ENCODE data around the gene CREG1. TPM values are rescaled to one million over a fixed set of nuclear protein-coding genes. Genes with fewer than 3 reads are reported as not detected.
A peak's percentile ranks its signal among the peaks of the same experiment; 100 is the strongest.
"Not testable (repeated sequence)": the region's sequence is repeated elsewhere in the genome, so short reads cannot be mapped to it uniquely, and the experiment has no call there.

Gene CREG1
- total RNA-seq, 1 donor from 2014 or later: 157 TPM

DNA sequence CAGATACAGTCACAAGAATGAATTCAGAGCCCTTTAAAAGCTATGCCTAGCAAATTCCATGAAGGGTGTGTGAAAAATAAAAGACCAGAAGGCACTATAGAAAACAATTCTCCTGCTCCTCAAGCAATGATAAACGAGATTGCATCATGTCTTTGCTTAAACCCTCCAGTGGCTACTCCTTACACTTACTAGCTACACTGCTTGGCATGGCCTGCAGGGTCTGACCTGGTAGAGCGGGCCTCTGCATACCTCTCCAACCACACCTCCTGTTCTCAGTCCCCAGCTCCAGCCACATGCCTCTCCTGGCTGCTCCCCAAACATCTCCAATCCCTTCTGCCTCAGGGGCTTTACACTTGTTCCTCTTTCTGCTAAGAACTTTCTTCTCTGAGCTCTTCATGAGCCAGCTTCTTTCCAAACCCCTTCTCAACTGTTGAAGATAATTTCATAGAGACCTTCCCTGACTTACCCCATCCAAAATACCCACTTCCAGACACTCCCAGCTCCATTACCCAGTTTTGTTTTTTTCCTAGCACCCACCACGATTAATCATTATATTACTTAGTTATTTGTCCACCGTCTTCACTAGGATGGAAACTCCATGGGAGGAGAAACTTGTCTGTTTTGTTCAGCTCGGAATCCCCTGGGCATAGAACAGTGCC lies 11.2 kb upstream of the CREG1 start:
- DNase-seq (ENCODE audit: low spot score): no peak

DNA sequence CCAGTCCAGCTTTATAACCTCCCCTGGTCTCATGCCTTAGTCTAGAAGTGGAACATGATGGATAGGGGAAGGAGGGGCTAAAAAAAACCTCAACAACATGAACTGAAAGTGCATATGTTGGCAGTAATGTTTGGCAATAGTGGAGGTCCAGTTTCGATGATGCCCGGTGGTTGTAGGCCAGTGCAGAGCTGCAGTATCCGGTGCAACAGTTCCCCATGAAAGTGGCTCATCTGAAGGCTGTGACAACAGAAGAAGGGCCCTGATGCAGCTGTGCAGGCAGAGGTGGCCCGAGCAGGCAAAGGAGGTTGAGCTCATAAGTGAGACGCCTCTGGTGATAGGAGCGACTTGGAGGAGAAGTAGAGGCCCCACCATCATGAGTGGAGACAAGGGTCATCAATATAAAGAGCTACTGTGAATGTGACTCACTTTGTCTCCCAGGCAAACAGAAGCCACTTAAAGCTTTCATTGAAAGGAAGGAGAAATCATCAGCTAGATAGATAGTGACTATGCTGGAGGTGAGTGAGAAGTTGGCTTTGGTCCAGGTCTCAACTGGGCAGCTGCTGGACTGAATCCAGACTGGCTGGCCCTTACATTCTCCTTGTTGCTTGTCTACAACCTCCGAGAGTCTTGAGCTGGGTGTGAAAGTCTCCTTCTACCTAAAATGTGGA lies 10.2 kb upstream of the CREG1 start:
- peak; percentile 46 for DNase-seq (ENCODE audit: low spot score)

DNA sequence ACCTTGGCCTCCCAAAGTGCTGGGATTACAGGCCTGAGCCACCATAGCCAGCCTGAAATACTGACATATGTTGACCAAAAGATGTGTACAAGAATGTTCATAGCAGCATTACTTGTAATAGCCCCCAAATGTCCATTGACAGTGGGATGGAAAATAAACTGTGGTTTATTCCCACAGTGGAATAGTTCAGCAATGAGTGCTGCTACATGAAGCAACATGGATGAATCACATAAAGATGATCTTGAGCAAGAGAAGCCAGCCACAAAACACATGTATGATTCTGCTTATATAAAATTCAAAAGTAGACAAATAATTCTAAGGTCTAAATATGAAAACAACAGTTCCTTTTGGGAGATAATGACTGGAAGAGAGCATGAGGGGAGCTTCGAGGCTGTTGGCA lies 9.1 kb upstream of the CREG1 start:
- DNase-seq (ENCODE audit: low spot score): no peak

DNA sequence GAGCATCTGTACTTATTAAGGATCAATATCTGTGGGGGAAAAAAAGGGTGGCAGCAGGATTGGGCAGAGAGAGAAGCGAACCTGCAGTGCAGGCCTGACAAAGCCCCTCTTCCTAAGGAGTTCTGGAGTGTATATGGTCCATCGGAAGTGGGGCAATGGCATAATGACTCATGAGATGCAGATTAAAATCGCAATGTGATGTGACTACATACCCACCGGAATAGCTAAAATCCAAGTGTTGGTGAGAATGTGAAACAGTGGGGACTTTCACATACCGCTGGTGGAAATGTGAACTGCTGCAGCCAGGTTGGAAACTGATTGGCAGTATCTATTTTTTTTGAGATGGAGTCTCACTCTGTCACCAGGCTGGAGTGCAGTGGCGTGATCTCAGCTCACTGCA lies 8.2 kb upstream of the CREG1 start:
- DNase-seq (ENCODE audit: low spot score): no peak

DNA sequence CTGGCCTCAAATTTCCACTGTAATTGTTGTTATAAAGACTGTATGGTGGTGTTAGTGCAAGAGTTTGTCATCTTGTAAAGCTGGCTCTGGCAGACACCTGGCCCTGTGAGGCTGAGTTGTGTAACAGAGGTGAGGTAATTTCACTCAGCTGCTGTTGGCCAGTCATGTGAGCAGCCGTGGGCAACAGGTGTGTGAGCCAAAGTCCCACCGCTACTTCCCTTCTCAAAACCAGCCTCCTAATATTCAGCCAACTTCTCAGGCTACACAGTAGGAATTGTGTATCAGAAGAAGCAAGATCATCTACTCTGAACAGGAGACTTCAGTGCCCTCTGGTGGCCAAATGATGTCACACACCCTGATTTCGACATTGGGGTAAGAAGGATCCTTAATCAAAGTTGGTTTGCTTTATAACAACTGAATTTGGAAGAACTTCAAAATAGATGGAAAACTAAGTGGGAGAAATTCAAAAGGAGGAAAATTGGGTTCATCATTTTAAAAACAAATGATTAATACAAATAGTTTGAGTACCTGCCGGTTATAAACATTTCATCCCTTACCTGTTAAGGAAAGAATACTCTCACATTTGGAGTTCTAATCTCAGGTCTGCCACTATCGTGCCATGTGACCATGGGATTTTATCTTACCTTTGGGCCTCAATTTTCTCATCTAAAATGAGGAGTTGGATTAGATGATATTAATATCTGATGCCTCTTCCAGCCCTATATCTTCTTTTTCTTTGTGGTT lies 2.6 kb upstream of the CREG1 start:
- DNase-seq (ENCODE audit: low spot score): peak; percentile 83

DNA sequence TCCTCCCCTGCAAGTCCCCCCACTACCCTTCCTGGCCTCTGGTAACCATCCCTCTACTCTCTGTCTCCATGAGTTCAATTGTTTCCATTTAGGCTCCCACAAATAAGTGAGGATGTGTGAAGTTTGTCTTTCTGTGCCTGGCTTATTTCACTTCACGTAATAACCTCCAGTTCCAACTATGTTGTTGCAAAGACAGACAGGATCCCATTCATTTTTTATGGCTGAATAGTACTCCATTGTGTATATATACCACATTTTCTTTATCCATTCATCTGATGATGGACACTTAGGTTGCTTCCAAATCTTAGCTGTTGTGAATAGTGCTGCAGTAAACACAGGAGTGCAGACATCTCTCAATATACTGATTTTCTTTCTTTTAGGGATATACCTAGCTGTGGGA lies 1.5 kb upstream of the CREG1 start:
- not testable (repeated sequence) for DNase-seq (ENCODE audit: low spot score)

DNA sequence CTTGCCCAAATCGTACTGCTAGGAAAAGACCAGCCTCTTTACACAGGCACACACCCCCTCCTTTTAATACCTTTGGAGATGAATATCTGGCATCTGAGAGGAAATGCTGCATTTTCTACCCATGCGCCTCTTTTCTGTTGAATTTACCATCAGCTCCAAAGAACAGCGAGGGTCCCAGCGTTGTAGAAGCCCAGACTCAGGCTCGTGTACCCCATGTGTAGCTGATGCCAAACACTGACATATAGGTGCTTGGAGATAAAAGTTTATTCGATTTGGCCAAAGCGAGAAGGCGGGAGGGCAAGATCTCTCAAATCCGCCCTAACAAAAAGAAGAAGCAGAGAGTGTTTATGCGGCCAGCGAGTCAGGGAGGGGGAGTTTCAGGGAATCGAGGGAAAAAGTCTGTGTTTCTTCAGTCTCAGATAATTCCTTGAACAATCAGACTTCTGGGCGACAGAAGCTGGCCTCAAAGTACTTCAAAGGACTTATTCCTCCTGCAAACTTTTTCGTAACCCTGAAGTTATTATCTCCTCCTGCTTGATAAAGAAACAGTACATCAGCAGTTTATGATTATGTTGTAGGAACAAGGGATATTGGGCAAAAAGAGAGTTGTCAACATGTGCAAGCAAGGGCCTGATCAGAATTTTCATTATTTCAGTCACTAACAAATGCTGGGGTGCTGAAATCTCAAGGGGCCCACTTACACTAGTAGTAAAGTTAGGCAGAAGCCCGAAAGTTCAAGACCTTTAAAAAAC lies 642 bp upstream of the CREG1 start:
- DNase-seq (ENCODE audit: low spot score): no peak

DNA sequence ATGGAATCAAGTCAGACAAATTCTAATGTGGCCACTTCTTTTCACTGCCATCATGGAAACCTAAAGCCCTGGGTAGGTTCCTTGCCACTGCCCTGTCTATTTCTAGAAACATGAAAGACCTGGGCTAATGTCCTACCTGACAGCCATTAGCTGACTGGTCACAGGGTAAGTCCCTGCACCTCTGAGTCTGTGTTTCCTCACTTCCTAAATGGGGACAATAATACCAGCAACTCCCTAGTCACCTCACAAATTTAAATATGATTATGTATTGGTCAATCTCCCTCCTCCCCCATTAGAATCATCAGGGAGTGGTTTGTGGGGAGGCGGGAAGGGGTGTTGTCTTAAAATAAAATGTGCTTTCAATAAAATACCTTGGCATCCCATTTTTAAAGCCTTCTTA lies 2.2 kb downstream of the CREG1 start:
- DNase-seq (ENCODE audit: low spot score): no peak

DNA sequence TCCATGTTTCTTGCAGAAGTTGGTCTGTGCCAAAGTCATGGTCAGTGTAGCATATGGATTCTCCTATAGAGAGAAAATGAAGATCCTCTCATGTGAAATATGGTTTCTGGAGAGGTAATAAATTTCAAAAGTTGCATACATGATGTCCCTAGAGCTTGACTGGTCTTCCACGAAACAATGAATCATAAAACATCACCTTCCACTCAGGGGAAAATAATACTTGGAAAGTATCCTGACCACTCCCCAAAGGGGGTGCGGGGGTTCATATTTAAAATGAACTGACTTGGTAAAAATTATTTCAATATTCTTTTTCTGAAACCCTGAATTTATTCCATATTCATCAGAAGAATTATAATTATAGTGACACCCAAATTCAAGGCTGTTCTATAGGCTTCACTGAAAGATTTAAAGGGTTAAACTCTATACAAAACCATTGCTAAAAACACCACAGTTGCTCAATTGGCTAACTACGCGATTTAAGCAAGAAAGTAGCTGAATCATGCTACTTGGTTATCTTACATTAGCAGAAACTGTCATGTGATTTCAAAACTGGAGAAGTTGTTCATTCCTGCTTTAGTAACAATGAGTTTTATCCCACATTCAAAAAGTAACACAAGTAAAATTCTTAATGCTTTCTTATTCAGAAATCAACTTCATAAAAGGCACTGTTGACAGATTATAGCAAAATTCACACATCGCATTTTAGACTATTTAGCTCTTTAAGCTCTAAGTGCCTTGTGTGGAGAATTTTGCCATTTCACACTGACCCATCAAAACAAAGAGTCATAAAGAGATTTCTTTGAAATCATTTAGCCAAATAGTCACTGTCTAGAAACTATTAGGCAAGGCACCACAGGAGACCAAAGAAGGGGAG lies 5.3 kb downstream of the CREG1 start:
- DNase-seq (ENCODE audit: low spot score): no peak

DNA sequence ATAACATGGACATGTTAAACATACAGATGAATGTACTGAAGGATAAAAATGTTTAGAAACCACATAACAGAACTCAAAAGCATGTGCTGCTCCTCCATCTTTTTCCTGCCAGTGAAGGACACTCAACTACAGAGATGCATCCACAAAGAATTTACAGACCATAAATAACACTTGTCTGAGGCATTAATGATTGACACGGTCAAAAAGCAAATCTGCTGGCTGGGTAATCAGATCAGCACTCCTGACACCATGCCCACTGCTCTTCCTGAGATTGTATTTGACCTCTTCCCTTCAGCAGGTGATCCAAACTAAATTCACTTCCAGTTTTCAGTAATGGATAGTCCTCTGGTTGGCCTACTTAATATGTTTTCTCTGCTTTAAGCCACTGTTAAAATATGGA lies 6.6 kb downstream of the CREG1 start:
- DNase-seq (ENCODE audit: low spot score): no peak

DNA sequence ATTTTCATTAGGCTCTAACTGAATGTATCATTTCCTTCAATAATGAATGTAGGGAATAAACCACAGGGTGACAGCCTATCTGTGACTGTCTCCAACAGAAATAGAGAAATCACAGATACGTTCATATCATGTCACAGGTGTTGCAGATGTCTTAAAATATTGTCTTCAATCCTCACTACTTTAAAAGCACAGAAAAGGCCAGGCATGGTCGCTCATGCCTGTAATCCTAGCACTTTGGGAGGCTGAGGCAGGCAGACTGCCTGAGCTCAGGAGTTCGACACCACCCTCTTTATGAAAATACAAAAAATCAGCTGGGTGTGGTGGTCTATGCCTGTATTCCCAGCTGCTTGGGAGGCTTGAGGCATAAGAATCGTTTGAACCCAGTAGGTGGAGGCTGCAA lies 8.2 kb downstream of the CREG1 start:
- no peak for DNase-seq (ENCODE audit: low spot score)

DNA sequence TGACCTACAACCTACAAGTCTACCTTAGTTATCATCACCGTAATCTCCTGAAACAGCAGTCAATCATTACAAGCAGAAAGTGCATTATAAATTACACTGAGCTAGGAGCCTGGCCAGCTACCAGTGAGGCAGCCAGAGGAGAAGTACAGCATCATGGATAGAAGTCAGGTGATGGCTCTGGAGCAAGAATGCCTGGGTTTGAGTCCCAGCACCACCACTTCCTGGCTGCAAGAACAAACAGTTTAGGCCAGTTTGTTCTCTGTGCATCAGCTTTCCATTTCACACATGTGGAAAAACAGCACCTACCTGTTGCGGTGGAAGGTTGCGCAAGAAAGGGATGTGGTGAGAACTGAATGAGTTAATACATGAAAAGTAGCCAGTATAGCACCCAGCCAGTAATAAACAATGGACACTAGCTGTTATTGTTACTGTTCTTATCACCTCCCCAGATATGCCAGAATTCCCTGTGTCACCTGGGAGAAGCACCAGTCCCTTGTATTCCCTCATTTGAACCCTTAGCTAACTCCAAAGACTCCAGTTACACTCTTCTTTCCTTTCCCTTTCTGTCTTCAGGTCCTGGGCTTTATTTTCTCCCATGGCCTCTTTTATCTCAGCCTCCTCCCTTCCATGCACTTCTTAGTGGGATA lies 9.0 kb downstream of the CREG1 start:
- no peak for DNase-seq (ENCODE audit: low spot score)

DNA sequence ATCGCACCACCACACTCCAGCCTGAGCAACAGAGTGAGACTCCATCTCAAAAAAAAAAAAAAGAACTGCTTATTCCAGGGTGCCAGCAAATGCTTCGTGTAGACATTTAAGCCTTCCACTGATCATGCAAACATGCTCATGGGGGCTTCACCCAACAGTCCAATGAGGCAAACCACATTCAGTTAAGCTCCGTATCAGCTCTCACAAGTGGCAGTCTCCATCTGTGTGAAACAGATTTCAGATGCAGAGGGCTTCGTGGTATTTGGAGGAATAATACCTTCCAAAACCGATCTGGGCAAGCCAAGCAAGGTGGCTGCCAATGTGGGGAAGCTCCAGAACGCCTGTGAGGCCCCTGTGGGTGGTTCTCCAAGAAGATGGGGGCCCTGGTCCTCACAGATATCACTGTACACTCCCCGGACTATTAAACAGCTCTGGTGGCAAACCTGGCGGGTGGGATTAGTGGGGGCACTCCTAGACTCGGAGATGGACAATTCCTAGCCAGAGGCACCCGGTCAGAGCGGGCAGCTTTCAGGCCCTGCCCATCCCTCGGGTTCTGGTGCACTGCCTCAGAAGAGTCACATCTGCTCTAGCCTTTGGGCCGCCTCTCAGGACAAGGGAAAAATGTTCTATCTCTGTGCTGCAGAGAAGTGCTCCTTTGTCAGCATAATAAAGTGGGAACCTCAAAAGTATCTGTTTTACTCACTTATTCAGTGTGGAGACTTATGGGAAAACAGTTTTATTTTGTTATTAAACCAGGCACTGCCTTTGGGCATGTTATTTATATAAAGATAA lies 10.2 kb downstream of the CREG1 start:
- DNase-seq (ENCODE audit: low spot score): no peak

DNA sequence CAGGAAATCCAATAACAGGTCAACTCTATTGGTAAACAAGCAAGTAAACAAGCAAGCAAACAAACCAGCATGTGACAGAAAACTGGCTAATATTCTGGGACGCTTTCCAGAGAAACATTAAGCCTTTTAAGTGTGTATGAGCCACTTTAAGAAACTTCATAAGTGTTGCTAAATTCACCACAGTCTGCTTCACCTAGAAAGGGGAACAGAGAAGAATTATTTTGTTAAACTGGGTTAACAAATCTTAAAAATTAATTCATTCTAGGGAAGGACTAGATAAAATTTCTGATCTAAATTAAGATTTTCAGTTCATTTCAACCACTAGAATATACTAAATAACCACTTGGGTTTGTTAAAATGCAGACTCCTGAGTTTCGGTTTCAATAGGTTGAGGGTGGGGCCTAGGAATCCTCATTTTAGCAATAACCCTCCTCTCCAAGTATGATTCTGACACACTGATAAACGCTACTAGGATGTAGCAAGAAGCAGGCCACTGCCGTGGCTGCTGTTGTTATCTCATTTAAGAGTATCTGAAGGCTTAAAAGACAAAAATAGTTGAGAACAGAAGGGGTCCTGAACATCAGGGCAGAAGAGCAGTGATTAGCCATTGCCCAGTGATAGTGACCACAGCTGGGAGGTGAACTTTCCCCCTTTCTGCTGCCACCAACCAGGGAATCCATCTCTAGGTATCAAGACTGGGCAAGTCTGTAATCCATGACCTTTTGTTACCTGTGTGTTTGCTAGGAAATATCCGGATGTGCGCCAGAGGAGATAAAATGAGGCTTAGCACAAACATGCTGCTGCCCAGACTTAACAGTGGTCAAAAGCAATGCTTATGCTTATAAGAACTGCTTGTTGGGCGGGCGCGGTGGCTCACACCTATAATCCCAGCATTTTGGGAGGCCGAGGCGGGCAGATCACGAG lies 11.2 kb downstream of the CREG1 start:
- DNase-seq (ENCODE audit: low spot score): no peak

DNA sequence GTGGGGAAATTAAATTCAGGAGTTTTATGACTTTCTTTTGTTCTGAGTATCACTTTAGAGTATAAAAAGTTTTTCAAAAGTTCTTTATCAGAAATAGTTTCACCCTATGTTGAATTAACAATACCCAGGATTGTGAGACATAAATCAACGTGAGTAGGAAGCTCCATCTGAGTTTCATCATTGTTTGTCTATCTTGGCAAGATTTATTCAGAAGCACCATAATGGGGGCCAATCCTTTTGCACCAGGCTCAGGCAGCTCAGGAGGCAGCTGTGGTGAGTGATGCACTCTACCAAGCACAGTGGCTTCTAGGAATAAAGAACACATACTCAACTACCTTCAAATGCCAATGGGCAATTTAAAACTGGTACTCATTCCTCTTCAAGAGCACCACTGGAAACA lies 12.0 kb downstream of the CREG1 start:
- DNase-seq (ENCODE audit: low spot score): no peak

DNA sequence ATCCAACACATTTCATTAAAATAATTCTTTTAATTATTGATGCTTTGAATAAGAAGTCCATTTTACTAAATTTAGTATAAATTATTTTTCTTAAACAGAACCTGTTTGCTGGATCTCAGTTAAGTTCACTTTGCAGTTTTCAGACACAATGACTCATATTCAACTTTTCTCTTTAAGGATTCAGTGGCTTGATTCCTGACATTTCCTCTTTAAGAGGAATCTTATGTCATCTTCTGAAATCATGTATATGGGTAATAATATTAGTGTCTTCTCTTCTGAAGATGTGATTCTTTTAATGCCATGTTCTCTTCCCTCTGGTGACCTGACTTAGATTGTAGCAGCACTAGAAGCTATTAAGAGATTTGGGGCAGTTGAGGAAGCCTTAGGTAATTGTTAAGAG lies 12.6 kb downstream of the CREG1 start:
- no peak for DNase-seq (ENCODE audit: low spot score)

DNA sequence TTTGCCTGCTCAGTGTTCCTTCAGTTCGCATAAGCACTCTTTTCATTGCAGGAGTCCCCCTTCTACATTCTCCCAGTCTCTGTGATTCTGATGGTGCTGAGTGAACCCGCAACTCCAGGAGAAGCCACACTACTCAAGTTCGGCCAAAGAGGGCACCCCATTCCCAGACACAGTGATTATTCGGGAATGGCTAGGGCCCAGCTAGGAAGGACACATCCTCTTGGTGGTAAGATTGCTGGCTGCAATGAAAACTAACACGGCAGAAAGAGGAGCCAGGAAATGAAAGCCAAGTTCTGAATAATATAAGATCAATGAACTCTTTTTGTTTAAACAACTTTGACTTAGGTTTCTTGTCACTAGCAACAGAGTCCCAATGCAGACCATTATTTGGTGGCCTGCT lies 14.9 kb downstream of the CREG1 start:
- no peak for DNase-seq (ENCODE audit: low spot score)

DNA sequence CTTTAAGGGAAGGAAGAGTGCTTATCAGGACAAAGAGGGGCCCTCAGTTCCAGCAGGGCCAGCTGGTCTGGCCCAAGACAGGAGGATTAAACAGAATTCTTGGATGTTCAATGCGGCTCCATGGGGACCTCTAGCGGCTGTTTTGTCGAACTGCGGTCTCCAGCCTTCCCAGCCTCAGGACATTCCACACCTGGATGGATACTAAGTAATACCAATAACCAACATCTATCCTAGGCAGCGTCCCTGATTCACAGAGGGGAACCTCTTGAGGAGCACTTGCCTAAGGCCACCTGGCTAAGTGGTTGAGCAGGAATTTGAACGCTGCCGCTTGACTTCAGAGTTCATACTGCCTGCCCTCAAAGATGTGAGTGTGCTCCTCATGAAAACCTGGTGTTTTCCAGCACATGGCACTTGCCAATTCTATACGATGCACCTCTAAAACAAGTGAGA lies 19.7 kb downstream of the CREG1 start:
- peak; percentile 73 for DNase-seq (ENCODE audit: low spot score)
